ENCODE results near the gene ATAD3C. TPM values are rescaled to one million over a fixed set of nuclear protein-coding genes. Genes with fewer than 3 reads are reported as not detected.

The ATAD3C gene
- total and polyA plus RNA-seq, 10 of the 15 experiments (the other 5 are each of a cell fraction or from before 2014, with no cell fraction given): 0.03 to 3.1 (median 0.86) TPM

GRCh38 chr1:1471389-1472052 lies 22.0 kb downstream of the ATAD3C start, which contains the start of gene ATAD3B (continued):
- TF ChIP-seq IKZF1 (conservative IDR thresholded peaks at IDR 0.05) (peak; percentile 84), MXI1 (IDR thresholded peaks at IDR 0.05; ENCODE audit: low read depth, low read length) (peak; percentile 94), EZH2 (IDR thresholded peaks at IDR 0.05; ENCODE audit: borderline replicate concordance, control insufficient read depth, low read depth, low read length) (no peak), CREM (IDR thresholded peaks at IDR 0.05; ENCODE audit: low read depth) (peak; percentile 99), ESRRA (IDR thresholded peaks at IDR 0.05; ENCODE audit: low read length) (no peak; the same call in 1 of the 2 replicates), IRF3 (IDR thresholded peaks at IDR 0.05) (peak; percentile 59; the same call in 1 of the 2 replicates), ZBTB4 (CRISPR knock-in tag; IDR thresholded peaks at IDR 0.05) (no peak), ZNF592 (IDR thresholded peaks at IDR 0.05) (no peak), SUZ12 (IDR thresholded peaks at IDR 0.05; ENCODE audit: unreplicated experiment) (no peak), LARP7 (IDR thresholded peaks at IDR 0.05) (peak; percentile 61), RB1 (IDR thresholded peaks at IDR 0.05; ENCODE audit: borderline replicate concordance) (peak; percentile 91), FOXK2 (IDR thresholded peaks at IDR 0.05) (peak; percentile 35; the same call in 1 of the 2 replicates), PML (IDR thresholded peaks at IDR 0.05; ENCODE audit: low read length) (no peak), SMC3 (IDR thresholded peaks at IDR 0.05; ENCODE audit: borderline replicate concordance, low read length) (no peak), CBFB (IDR thresholded peaks at IDR 0.05; ENCODE audit: low read depth) (no peak), RFX5 (IDR thresholded peaks at IDR 0.05; ENCODE audit: low read depth, low read length) (peak; percentile 72; the same call in 1 of the 2 replicates), NFYB (IDR thresholded peaks at IDR 0.05; ENCODE audit: insufficient read depth, low read depth, low read length) (peak; percentile 83), IKZF2 (IDR thresholded peaks at IDR 0.05) (0 out of 4 replicates have a peak, but pooled peaks of 1 of the 2 experiments have one; percentile 15), EED (IDR thresholded peaks at IDR 0.05; ENCODE audit: low read depth) (no peak), ATF7 (IDR thresholded peaks at IDR 0.05; ENCODE audit: low read depth) (no peak), TCF7 (IDR thresholded peaks at IDR 0.05; ENCODE audit: borderline replicate concordance) (no peak)
- TF ChIP-seq, protein P1, sequence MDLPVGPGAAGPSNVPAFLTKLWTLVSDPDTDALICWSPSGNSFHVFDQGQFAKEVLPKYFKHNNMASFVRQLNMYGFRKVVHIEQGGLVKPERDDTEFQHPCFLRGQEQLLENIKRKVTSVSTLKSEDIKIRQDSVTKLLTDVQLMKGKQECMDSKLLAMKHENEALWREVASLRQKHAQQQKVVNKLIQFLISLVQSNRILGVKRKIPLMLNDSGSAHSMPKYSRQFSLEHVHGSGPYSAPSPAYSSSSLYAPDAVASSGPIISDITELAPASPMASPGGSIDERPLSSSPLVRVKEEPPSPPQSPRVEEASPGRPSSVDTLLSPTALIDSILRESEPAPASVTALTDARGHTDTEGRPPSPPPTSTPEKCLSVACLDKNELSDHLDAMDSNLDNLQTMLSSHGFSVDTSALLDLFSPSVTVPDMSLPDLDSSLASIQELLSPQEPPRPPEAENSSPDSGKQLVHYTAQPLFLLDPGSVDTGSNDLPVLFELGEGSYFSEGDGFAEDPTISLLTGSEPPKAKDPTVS (IDR thresholded peaks at IDR 0.05; ENCODE audit: low read depth, low read length): no peak

Data from GM12878 (cell line).